Stimulated activated naive CD8-positive, alpha-beta T cell treated with anti-CD3 and anti-CD28 coated beads, Interleukin-15, Interleukin-2, amounts not matched to agents 100 ng/mL and 50 ng/mL, for 24 hours (primary cell): ENCODE data around the gene DUSP14.

ENCODE experiments used
- H3K27ac Mint-ChIP-seq: one replicate; pipeline ENCODE4 v1.8.0; 2021; ENCODE audit warnings: mild to moderate bottlenecking, mixed read lengths
- H3K27me3 Mint-ChIP-seq: one replicate; pipeline ENCODE4 v1.8.0; 2021; ENCODE audit warnings: mixed read lengths
- H3K36me3 Mint-ChIP-seq: one replicate; pipeline ENCODE4 v1.8.0; 2021; ENCODE audit warnings: low read depth, mixed read lengths
- H3K4me1 Mint-ChIP-seq: one replicate; pipeline ENCODE4 v1.8.0; 2021; ENCODE audit warnings: low read depth, mixed read lengths
- H3K4me3 Mint-ChIP-seq: one replicate; pipeline ENCODE4 v1.8.0; 2021; ENCODE audit warnings: mild to moderate bottlenecking, mixed read lengths
- H3K9me3 Mint-ChIP-seq: one replicate; pipeline ENCODE4 v1.8.0; 2021; ENCODE audit warnings: mixed read lengths

The DUSP14 gene

GRCh38 chr17:37553401-37553966 lies 63.8 kb downstream of the DUSP14 start:
- H3K9me3 Mint-ChIP-seq = no peaks in the 10 kb centered on the region
- peaks cover 50% of the 10 kb centered on the region for H3K36me3 Mint-ChIP-seq
- H3K27me3 Mint-ChIP-seq = no peaks in the 10 kb centered on the region
- H3K4me1 Mint-ChIP-seq = peaks cover 43% of the 10 kb centered on the region
- H3K4me3 Mint-ChIP-seq = no peak overlapping the region
- peak overlapping the region; percentile 87 for H3K27ac Mint-ChIP-seq

GRCh38 chr17:37555386-37555785 lies 65.7 kb downstream of the DUSP14 start:
- Mint-ChIP-seq H3K9me3 (no peaks in the 10 kb centered on the region), H3K27ac (no peak overlapping the region), H3K36me3 (peaks cover 54% of the 10 kb centered on the region), H3K4me1 (peaks cover 38% of the 10 kb centered on the region), H3K27me3 (no peaks in the 10 kb centered on the region), H3K4me3 (no peak overlapping the region)

DNA sequence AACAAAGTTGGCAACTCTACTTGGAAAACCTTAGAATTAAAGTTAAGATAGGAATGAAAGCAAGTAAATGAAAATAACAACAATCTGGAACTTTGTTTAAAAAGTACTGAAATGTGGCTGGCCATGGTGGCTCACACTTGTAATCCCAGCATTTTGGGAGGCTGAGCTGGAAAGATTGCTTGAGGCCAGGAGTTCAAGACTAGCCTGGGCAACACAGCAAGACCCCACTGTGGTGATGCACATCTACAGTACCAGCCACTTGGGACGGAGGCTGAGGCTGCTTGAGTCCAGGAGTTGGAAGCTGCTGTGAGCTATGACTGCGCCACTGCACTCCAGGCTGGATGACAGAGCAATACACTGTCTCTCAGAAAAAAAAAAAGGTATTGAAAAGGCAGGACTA lies 67.8 kb downstream of the DUSP14 start:
- H3K27ac Mint-ChIP-seq = no peak overlapping the region
- H3K4me3 Mint-ChIP-seq = no peak overlapping the region
- H3K9me3 Mint-ChIP-seq = no peaks in the 10 kb centered on the region
- H3K4me1 Mint-ChIP-seq = peaks cover 17% of the 10 kb centered on the region
- H3K36me3 Mint-ChIP-seq = peaks cover 56% of the 10 kb centered on the region
- H3K27me3 Mint-ChIP-seq = no peaks in the 10 kb centered on the region

GRCh38 chr17:37558299-37558698 lies 68.6 kb downstream of the DUSP14 start:
- peaks cover 9% of the 10 kb centered on the region for H3K4me1 Mint-ChIP-seq
- peaks cover 49% of the 10 kb centered on the region for H3K36me3 Mint-ChIP-seq
- no peaks in the 10 kb centered on the region for H3K27me3 Mint-ChIP-seq
- no peaks in the 10 kb centered on the region for H3K9me3 Mint-ChIP-seq
- no peak overlapping the region for H3K27ac Mint-ChIP-seq
- no peak overlapping the region for H3K4me3 Mint-ChIP-seq

DNA sequence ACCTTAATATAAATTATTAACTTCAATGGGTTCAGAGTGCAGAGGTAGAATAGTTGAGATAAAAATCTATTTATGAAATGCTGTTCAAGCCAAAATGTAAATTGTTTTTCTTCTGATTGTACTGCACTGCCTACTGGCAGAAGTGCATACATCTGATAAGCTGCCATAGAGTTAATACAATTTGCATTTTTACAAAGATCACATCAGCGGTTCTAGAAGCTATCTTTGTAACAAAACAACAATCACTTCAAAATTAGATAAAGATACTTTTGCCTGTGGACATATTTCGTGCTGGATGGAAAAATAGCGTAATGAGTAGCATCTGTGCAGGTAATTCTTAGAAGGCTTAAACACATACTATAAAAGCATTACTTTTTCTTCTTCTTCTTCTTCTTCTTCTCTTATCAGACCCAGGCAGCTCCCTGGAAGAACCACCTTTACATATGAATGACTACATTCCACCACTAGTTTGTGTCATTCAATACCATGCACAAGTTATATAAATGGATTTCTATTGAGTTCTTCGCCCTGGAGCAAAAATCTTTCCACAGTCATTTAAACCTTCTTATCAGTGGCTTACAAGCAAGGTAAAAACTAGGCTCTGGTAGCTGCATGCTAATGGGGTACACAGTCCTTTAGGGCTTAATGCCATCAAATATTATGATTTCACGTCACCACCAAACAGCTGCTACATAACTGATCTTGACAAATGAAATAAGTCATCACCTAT lies 72.5 kb downstream of the DUSP14 start:
- H3K9me3 Mint-ChIP-seq = no peaks in the 10 kb centered on the region
- no peak overlapping the region for H3K4me3 Mint-ChIP-seq
- peaks cover 61% of the 10 kb centered on the region for H3K36me3 Mint-ChIP-seq
- no peak overlapping the region for H3K27ac Mint-ChIP-seq
- H3K27me3 Mint-ChIP-seq = no peaks in the 10 kb centered on the region
- no peaks in the 10 kb centered on the region for H3K4me1 Mint-ChIP-seq
